Mucosa of descending colon (tissue), 3 donors: ENCODE measurements around the gene MRGPRF. TPM values are rescaled to one million over a fixed set of nuclear protein-coding genes. Genes with fewer than 3 reads are reported as not detected.

Source experiments
- ATAC-seq: fragments of 200-7000 bp; cut with Tn5 transposase; one replicate; pipeline ENCODE4 v1.9.1; 2020; ENCODE audit warnings: mild to moderate bottlenecking, moderate library complexity
- DNase-seq, 3 donors: peaks; one replicate each; pipeline ENCODE4 v3.0.0-alpha.2; 2020
- H3K36me3 ChIP-seq: fragments of 200-600 bp; one replicate; pipeline ENCODE4 v1.8.0; 2021; ENCODE audit warnings: low read depth, mild to moderate bottlenecking
- H3K4me1 ChIP-seq: fragments of 200-600 bp; one replicate; pipeline ENCODE4 v1.8.0; 2021; ENCODE audit warnings: low read depth, mild to moderate bottlenecking
- H3K4me3 ChIP-seq: fragments of 200-600 bp; one replicate; pipeline ENCODE4 v1.8.0; 2021; ENCODE audit warnings: mild to moderate bottlenecking
- H3K9me3 ChIP-seq: fragments of 200-600 bp; one replicate; pipeline ENCODE4 v1.8.0; 2021; ENCODE audit warnings: mild to moderate bottlenecking
- CTCF ChIP-seq: fragments of 200-600 bp; IDR thresholded peaks from one replicate; pipeline ENCODE4 v1.8.0; 2022; ENCODE audit warnings: antibody characterized with exemption, mild to moderate bottlenecking
- intact Hi-C, 2 donors: fragments of 100-400 bp; cut with DNase I in 1 of 2; cut with micrococcal nuclease in 1 of 2; formaldehyde crosslinking; loops; one replicate each; pipeline versions ENCODE4 v1.11.0 to v1.11.1; 2022; cut with DNase I, micrococcal nuclease
- total RNA-seq, 3 donors: library from RNA; stranded (reverse); fragmentation: NEBNext Ultra II Directional in 2 of 3; extraction: Animal tissue kit (Norgen Biotek cat#: 25700) in 2 of 3; gene quantifications; one replicate each; pipeline versions ENCODE4 v1.2.1 to v1.2.4, GENCODE V29; 2021 to 2023
- donor health status: DM: no; HTN: no; CAD: no; lungs with moderate emphysema.
- donor health status: DM: no; HTN: no; CAD: no.
- donor health status: DM: no; HTN: yes; CAD: no.

The MRGPRF gene
- total RNA-seq, 3 donors from 2014 or later, result 4.7 to 117 (median 14.2) TPM

GRCh38 chr11:69027704-69028372 lies 14.8 kb upstream of the MRGPRF start:
- Histone ChIP-seq H3K9me3 (no peaks in the 10 kb centered on the region), H3K4me3 (no peak overlapping the region), H3K4me1 (no peaks in the 10 kb centered on the region), H3K36me3 (no peaks in the 10 kb centered on the region)
- no peak for TF ChIP-seq CTCF
- intact Hi-C loops, result no loop called here
- no peak for DNase-seq
- ATAC-seq, result no peak

DNA sequence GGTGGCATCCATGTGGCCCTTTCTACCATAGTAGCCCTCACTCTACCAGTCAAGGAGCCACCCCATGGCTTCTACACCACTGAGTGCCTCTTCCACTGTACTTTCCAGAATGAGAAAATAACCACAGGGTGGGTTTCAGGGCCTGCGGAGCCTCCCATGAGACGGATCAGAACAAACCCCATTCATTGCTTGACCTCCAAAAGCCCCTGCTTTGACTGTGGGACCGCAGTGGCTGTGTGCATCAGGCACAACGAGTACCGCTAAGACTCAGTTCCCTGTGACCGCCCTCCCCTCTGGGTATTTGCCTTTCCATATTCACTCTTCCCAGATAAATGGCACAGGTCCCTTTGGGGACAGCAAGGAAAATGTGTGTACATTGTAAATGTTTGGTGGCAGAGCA lies 11.5 kb upstream of the MRGPRF start:
- DNase-seq (no peak), ATAC-seq (no peak)
- no peaks in the 10 kb centered on the region for H3K9me3 ChIP-seq
- TF ChIP-seq CTCF, result no peak
- H3K36me3 ChIP-seq, result no peaks in the 10 kb centered on the region
- no peaks in the 10 kb centered on the region for H3K4me1 ChIP-seq
- no peak overlapping the region for H3K4me3 ChIP-seq
- intact Hi-C loops, result no loop called here

- ATAC-seq, result no peak
- Histone ChIP-seq H3K36me3 (no peaks in the 10 kb centered on the region), H3K4me3 (no peak overlapping the region), H3K4me1 (no peaks in the 10 kb centered on the region), H3K9me3 (no peaks in the 10 kb centered on the region)
- TF ChIP-seq CTCF, result no peak
- no peak for DNase-seq
- intact Hi-C loops, result no loop called here
Observed at GRCh38 chr11:69022260-69022659, 9.2 kb upstream of the MRGPRF start.

DNA sequence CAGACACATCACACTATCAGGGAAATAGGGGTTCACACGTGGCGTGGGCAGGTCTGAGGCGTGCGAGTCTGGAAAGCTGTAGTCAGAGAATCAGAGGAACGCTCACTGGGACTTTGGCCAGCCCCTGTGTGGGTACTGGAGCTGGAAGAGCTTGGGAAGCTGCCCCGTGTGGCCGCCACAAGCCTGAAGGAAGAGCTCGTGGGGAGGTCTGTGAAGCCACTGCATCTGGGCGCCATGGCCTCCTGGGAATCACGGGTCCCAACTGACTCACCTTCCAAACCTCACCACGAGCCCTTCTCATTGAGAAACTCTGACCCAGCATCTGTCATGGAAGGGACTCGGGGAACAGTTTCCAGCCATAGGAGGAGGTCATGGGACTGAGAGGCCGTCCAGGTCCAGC lies 5.9 kb upstream of the MRGPRF start:
- Histone ChIP-seq H3K36me3 (no peaks in the 10 kb centered on the region), H3K4me3 (no peak overlapping the region), H3K4me1 (peaks cover 3% of the 10 kb centered on the region), H3K9me3 (no peaks in the 10 kb centered on the region)
- no peak for ATAC-seq
- TF ChIP-seq CTCF, result no peak
- intact Hi-C loops, result no loop called here
- DNase-seq, result no peak

- Histone ChIP-seq H3K4me3 (no peak overlapping the region), H3K4me1 (peaks cover 3% of the 10 kb centered on the region), H3K9me3 (no peaks in the 10 kb centered on the region), H3K36me3 (no peaks in the 10 kb centered on the region)
- no peak for TF ChIP-seq CTCF
- intact Hi-C loops, result no loop called here
- ATAC-seq, result no peak
- no peak for DNase-seq
Observed at GRCh38 chr11:69017951-69018350, 4.9 kb upstream of the MRGPRF start.
